HEK293T (cell line): ENCODE data around the gene SCGB3A2.

Experiments used
- ARNT ChIP-seq: fragments of 450-650 bp; IDR thresholded peaks from 2 replicates; pipeline ENCODE4 v1.6.1; 2017; ENCODE audit warnings: mild to moderate bottlenecking
- BHLHE40 ChIP-seq: fragments of 450-650 bp; IDR thresholded peaks from 2 replicates; pipeline ENCODE4 v1.6.1; 2016; ENCODE audit warnings: mild to moderate bottlenecking, moderate library complexity, borderline replicate concordance
- CTBP1 ChIP-seq: fragments of 450-650 bp; IDR thresholded peaks from 2 replicates; pipeline ENCODE4 v1.6.1; 2016; ENCODE audit warnings: borderline replicate concordance
- ELF4 ChIP-seq: fragments of 450-650 bp; IDR thresholded peaks from 2 replicates; pipeline ENCODE4 v1.6.1; 2017; ENCODE audit warnings: antibody characterized with exemption
- FOXA1 ChIP-seq: fragments of 450-650 bp; IDR thresholded peaks from 2 replicates; pipeline ENCODE4 v1.6.1; 2016; ENCODE audit warnings: mild to moderate bottlenecking
- FOXK2 ChIP-seq: fragments of 450-650 bp; IDR thresholded peaks from 2 replicates; pipeline ENCODE4 v1.6.1; 2016; ENCODE audit warnings: mild to moderate bottlenecking
- HDGF ChIP-seq: fragments of 450-650 bp; IDR thresholded peaks from 2 replicates; pipeline ENCODE4 v1.6.1; 2017; ENCODE audit warnings: antibody characterized with exemption, borderline replicate concordance
- NFRKB ChIP-seq: fragments of 450-650 bp; IDR thresholded peaks from 2 replicates; pipeline ENCODE4 v1.6.1; 2016; ENCODE audit warnings: mild to moderate bottlenecking, moderate library complexity
- SP1 ChIP-seq: fragments of 450-650 bp; IDR thresholded peaks from 2 replicates; pipeline ENCODE4 v1.6.1; 2017
- SUZ12 ChIP-seq: fragments of 450-650 bp; IDR thresholded peaks from 2 replicates; pipeline ENCODE4 v1.6.1; 2016; ENCODE audit warnings: mild to moderate bottlenecking
- TARDBP ChIP-seq: fragments of 450-650 bp; IDR thresholded peaks from 2 replicates; pipeline ENCODE4 v1.6.1; 2016
- TF ChIP-seq, protein P1 (sequence below): fragments of 450-650 bp; IDR thresholded peaks from 2 replicates; pipeline ENCODE4 v1.6.1; 2016

DNA sequence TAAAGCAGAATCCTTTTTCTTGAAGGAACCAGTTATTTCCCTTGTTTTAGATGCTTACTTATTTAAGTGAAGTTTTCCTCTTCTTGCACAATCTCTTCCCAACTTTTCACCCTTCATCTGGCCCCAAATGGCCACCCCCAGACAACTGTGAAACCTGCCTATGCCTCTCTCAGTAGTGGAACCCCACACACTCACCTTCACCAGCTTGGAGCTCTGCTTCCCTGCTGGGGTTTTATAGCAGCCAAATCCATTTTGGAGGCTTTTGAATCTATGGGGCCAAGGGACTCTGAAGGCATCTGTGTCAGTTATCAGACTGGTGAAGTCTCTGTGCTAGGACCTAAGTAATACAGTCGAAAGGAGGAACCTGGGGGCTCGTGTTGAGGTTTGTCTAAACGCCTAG lies 24.2 kb upstream of the SCGB3A2 start:
- TF ChIP-seq ARNT (no peak), SP1 (no peak), CTBP1 (no peak), FOXK2 (no peak), FOXA1 (no peak), BHLHE40 (no peak), TARDBP (no peak), ELF4 (no peak), SUZ12 (no peak), HDGF (no peak), NFRKB (no peak)
- TF ChIP-seq, protein P1, sequence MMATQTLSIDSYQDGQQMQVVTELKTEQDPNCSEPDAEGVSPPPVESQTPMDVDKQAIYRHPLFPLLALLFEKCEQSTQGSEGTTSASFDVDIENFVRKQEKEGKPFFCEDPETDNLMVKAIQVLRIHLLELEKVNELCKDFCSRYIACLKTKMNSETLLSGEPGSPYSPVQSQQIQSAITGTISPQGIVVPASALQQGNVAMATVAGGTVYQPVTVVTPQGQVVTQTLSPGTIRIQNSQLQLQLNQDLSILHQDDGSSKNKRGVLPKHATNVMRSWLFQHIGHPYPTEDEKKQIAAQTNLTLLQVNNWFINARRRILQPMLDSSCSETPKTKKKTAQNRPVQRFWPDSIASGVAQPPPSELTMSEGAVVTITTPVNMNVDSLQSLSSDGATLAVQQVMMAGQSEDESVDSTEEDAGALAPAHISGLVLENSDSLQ: no peak
